ENCODE measurements around the gene PRELP. TPM values are rescaled to one million over a fixed set of nuclear protein-coding genes. Genes with fewer than 3 reads are reported as not detected.

PRELP gene
- total and polyA plus RNA-seq, 2 donors (not counting 1 experiment from before 2014, with no cell fraction given): not detected

- Mint-ChIP-seq H3K9me3 (ENCODE audit: insufficient read depth) (no peaks in the 10 kb centered on the region), H3K4me1 (peaks cover 2% of the 10 kb centered on the region), H3K27ac (no peak overlapping the region), H3K27me3 (peaks cover 16% of the 10 kb centered on the region), H3K4me3 (no peak overlapping the region)
- no CpG with 5 or more reads among the region's 8 CpGs for WGBS (ENCODE audit: insufficient coverage)
- Histone ChIP-seq H3K27me3 (replicated peaks in 1 of 4; ENCODE audit: control extremely low read depth in 1 of 4, control insufficient read depth in 3 of 4, insufficient read depth in 4 of 4, low read length in 3 of 4) (peaks cover 0 to 7% (median 0%) of the 10 kb centered on the region in 4 experiments), H3K4me2 (replicated peaks; ENCODE audit: low read depth, low read length, poor library complexity, severe bottlenecking) (no peak overlapping the region), H3K9me3 (ENCODE audit: control extremely low read depth in 1 of 3, control insufficient read depth in 2 of 3, insufficient read depth in 1 of 3, low read length in 2 of 3) (no peaks in the 10 kb centered on the region), H3K4me3 (ENCODE audit: control extremely low read depth in 1 of 5, extremely low read depth in 1 of 5, insufficient read depth in 1 of 5, low read depth in 2 of 5, low read length in 4 of 5) (no peak overlapping the region), H3K79me2 (ENCODE audit: control insufficient read depth, insufficient read depth, low read length) (no peaks in the 10 kb centered on the region), H2AFZ (ENCODE audit: insufficient read depth, low read depth, low read length, poor library complexity, severe bottlenecking) (no peak overlapping the region), H3K27ac (ENCODE audit: low read length in 2 of 2) (no peak overlapping the region), H4K20me1 (ENCODE audit: control insufficient read depth, insufficient read depth, low read length, poor library complexity, severe bottlenecking) (no peaks in the 10 kb centered on the region), H3K4me1 (ENCODE audit: control insufficient read depth in 2 of 2, insufficient read depth in 2 of 2, low read length in 2 of 2) (no peaks in the 10 kb centered on the region), H3K9ac (ENCODE audit: low read length) (no peak overlapping the region), H3K36me3 (replicated peaks in 1 of 2; ENCODE audit: control extremely low read depth in 1 of 2, control insufficient read depth in 1 of 2, extremely low read depth in 1 of 2, insufficient read depth in 2 of 2, low read length in 1 of 2) (no peaks in the 10 kb centered on the region)
- intact Hi-C loops (cut with micrococcal nuclease): loop anchor here (2.0 to 10.0 kb wide), 3 partner anchors 119 to 859 kb away; no protein-coding TSS in a partner anchor
- CTCF ChIA-PET: interaction anchor here (0.6 to 10.8 kb wide), 23 partner anchors 12 to 623 kb away, joined by 3 to 267 read pairs (median 5); partner anchors contain the start of genes ATP2B4 and SNRPE
- no peak for TF ChIP-seq CTCF (IDR thresholded peaks at IDR 0.05)
- no peak for TF ChIP-seq EZH2 (IDR thresholded peaks at IDR 0.05; ENCODE audit: borderline replicate concordance, insufficient read depth, low read depth, low read length, poor library complexity, severe bottlenecking)
- ATAC-seq (ENCODE audit: low read depth): no peak
- no peak for DNase-seq
- POLR2A ChIA-PET: no interaction called here
Observed at GRCh38 chr1:203505526-203506204, 30.1 kb downstream of the PRELP start.

Measured in B cell (primary cell).